Stomach (tissue), 4 donors: ENCODE measurements around the gene ZCWPW1.

Source experiments
- CTCF ChIP-seq, 7 experiments: fragments of 450-650 bp in 4 of 7; fragments of 200-600 bp in 3 of 7; sonication (generic) in 3 of 7; IDR thresholded peaks; one replicate each; pipeline ENCODE4 v1.5.1; 2016 to 2019; ENCODE audit warnings: antibody characterized with exemption in 7 of 7, control low read depth in 2 of 7, mild to moderate bottlenecking in 1 of 7
- EP300 ChIP-seq: sonication (generic); formaldehyde crosslinking; IDR thresholded peaks from one replicate; pipeline ENCODE4 v1.6.1; 2017; ENCODE audit warnings: antibody characterized with exemption
- POLR2A ChIP-seq, 4 donors: fragments of 450-650 bp; IDR thresholded peaks; one replicate each; pipeline ENCODE4 v1.6.1; 2016; ENCODE audit warnings: antibody characterized with exemption in 4 of 4, control low read depth in 2 of 4, mild to moderate bottlenecking in 1 of 4, moderate library complexity in 1 of 4
- POLR2AphosphoS5 ChIP-seq, 3 donors: sonication (generic); formaldehyde crosslinking; IDR thresholded peaks; one replicate each; pipeline ENCODE4 v1.6.1; 2016; ENCODE audit warnings: antibody characterized with exemption in 3 of 3

GRCh38 chr7:100398239-100398638, 30.3 kb downstream of the ZCWPW1 start:
- TF ChIP-seq CTCF (IDR thresholded peaks at IDR 0.05) (no peak), EP300 (no peak), POLR2AphosphoS5 (IDR thresholded peaks at IDR 0.05) (no peak), POLR2A (IDR thresholded peaks at IDR 0.05) (no peak)
